Measurements from ENCODE around the gene ZNF891. TPM values are rescaled to one million over a fixed set of nuclear protein-coding genes. Genes with fewer than 3 reads are reported as not detected.
A peak's percentile ranks its signal among the peaks of the same experiment; 100 is the strongest.

ZNF891 gene
- 1.1 TPM for total RNA-seq
- long read RNA-seq, full-length matches to known transcripts = 1 of 2 reads
- long read RNA-seq, partial matches to known transcripts = 0 of 2 reads
- long read RNA-seq, other reads (novel, unspliced or antisense) = 1 of 2 reads

GRCh38 chr12:133130038-133130807, at the start of gene ZNF891, which contains the start of gene ZNF10:
Gene ZNF891 (minus strand): TSS chr12:133130274. CDS start chr12:133121918, 8,356 bp downstream.
Gene ZNF10 (plus strand): TSS chr12:133130627. CDS start chr12:133144493, 13,866 bp downstream.
- H3K36me3 ChIP-seq = peaks cover 65% of the 10 kb centered on the region

DNA sequence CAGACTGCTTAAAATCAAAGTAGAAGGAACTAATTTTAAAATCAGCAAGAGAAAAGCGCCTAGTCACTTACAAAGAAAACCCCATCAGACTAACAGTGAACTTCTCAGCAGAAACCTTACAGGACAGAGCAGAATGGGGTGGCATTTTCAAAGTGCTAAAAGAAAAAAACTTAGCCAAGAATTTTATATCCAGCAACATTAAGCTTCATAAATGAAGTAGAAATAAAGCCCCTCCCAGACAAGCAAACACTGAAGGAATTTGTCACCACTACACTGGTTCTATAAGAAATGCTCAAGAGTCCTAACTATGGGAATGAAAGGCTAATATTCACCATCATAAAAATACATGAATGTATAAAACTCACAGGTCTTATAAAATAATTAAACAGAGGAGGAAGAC, 44.8 kb upstream of the ZNF891 start:
- DNase-seq = no peak
- TF ChIP-seq CTCF (IDR thresholded peaks at IDR 0.05; ENCODE audit: borderline replicate concordance) = no peak
- intact Hi-C loops (cut with micrococcal nuclease) = no loop called here
- no peaks in the 10 kb centered on the region for H3K27me3 ChIP-seq (ENCODE audit: low read depth)
- H3K9me3 ChIP-seq (replicated peaks) = peaks cover 95% of the 10 kb centered on the region
- no peaks in the 10 kb centered on the region for H3K36me3 ChIP-seq
- no peak overlapping the region for H3K27ac ChIP-seq (replicated peaks)
- no peak overlapping the region for H3K4me3 ChIP-seq
- H3K4me1 ChIP-seq = no peaks in the 10 kb centered on the region

More at GRCh38 chr12:133130038-133130807, at the start of gene ZNF891, which contains the start of gene ZNF10:
- Histone ChIP-seq H3K27ac (replicated peaks) (peak within 1 kb of the TSS; percentile 98), H3K9me3 (replicated peaks) (peaks cover 68% of the 10 kb centered on the region), H3K4me3 (peak within 1 kb of the TSS; percentile 94), H3K27me3 (ENCODE audit: low read depth) (no peaks in the 10 kb centered on the region), H3K4me1 (peaks cover 33% of the 10 kb centered on the region)
- intact Hi-C loops (cut with micrococcal nuclease) = loop anchor here (2.0 kb wide), 1 partner anchor 49 kb away; the partner anchor contains the start of gene ZNF140
- DNase-seq = peak; percentile 97
- TF ChIP-seq CTCF (IDR thresholded peaks at IDR 0.05; ENCODE audit: borderline replicate concordance) = no peak

- Histone ChIP-seq H3K4me3 (no peak overlapping the region), H3K9me3 (replicated peaks) (peaks cover 94% of the 10 kb centered on the region), H3K4me1 (no peaks in the 10 kb centered on the region), H3K36me3 (no peaks in the 10 kb centered on the region), H3K27ac (replicated peaks) (no peak overlapping the region), H3K27me3 (ENCODE audit: low read depth) (no peaks in the 10 kb centered on the region)
- no peak for DNase-seq
- TF ChIP-seq CTCF (IDR thresholded peaks at IDR 0.05; ENCODE audit: borderline replicate concordance) = no peak
- intact Hi-C loops (cut with micrococcal nuclease) = no loop called here
Measured at GRCh38 chr12:133172491-133172890, 42.4 kb upstream of the ZNF891 start.

GRCh38 chr12:133165776-133166175, 35.7 kb upstream of the ZNF891 start:
- H3K4me3 ChIP-seq = no peak overlapping the region
- no peaks in the 10 kb centered on the region for H3K27me3 ChIP-seq (ENCODE audit: low read depth)
- no peaks in the 10 kb centered on the region for H3K4me1 ChIP-seq
- H3K36me3 ChIP-seq = no peaks in the 10 kb centered on the region
- H3K27ac ChIP-seq (replicated peaks) = no peak overlapping the region
- DNase-seq = no peak
- H3K9me3 ChIP-seq (replicated peaks) = peaks cover 96% of the 10 kb centered on the region
- TF ChIP-seq CTCF (IDR thresholded peaks at IDR 0.05; ENCODE audit: borderline replicate concordance) = no peak
- intact Hi-C loops (cut with micrococcal nuclease) = no loop called here

- Histone ChIP-seq H3K4me3 (no peak overlapping the region), H3K9me3 (replicated peaks) (peaks cover 100% of the 10 kb centered on the region), H3K27me3 (ENCODE audit: low read depth) (no peaks in the 10 kb centered on the region), H3K27ac (replicated peaks) (no peak overlapping the region), H3K4me1 (no peaks in the 10 kb centered on the region), H3K36me3 (peaks cover 85% of the 10 kb centered on the region)
- DNase-seq = no peak
- no peak for TF ChIP-seq CTCF (IDR thresholded peaks at IDR 0.05; ENCODE audit: borderline replicate concordance)
- intact Hi-C loops (cut with micrococcal nuclease) = no loop called here
Measured at GRCh38 chr12:133156125-133156690, 26.1 kb upstream of the ZNF891 start.
